Ramos (cell line): ENCODE data around the gene ZNF521.

Experiments used
- in situ Hi-C: fragments of 300-500 bp; cut with MboI; formaldehyde crosslinking; loops from one replicate; pipeline ENCODE4 v1.14.3; 2022; ENCODE audit warnings: low sequenced_read_pairs; ENCODE audit not compliant: unreplicated experiment

ZNF521 gene

DNA sequence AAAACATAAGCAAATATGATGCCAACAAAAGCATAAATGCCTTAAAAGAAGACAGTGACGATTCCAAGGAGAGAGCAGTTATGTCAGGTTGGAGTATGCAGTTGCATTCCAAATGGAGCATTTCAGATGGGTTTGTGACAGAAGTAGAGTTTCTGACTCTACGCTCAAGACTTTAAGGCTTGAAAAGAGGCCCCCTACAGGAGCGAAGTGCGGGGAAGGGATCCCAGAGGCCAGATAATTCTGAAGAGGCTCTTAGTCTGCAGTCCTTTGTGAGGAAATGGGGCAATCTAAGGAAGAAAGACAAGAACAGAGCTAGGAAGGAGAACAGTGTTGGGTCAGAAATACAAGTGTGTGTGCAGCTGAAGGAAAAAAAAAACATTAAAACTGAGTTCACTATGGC is 95.5 kb downstream of the ZNF521 start:
- in situ Hi-C loops: no loop called here

DNA sequence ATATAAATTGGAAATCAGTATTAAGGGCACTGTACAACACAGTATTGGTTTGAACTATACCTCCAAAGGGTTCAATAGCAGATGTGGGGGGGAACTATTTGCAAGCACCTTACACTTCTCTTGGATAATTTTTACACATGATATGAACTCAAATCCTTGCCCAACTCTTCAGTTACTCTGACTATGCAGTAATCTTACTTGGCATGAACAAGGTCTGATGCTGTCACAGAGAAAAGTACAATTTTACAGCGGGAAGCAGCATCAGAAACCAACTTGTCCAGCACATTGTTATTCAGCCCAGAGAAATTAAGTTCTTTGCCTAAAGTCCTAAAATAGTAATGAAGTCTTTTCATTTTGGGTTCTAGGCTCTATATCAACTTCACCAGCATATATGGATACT is 98.2 kb downstream of the ZNF521 start:
- in situ Hi-C loops: no loop called here

DNA sequence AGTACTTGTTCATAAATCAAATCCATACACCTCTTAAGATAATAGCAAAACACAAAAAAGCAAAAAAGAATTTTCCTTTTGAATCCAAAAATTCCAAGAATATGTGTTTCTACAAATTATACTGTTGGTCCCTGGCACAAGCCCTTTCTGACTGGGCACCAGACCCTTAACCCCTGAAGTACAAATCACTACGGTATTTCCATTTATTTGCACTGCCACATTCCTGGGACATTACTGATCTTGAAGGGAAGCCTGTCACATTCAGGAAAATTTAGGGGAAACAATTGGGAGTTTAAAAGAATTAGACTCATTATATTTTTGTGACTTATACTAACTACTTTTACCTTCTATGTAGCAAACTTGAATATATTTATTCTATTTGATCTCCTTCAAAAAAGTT is 98.8 kb downstream of the ZNF521 start:
- in situ Hi-C loops: no loop called here

DNA sequence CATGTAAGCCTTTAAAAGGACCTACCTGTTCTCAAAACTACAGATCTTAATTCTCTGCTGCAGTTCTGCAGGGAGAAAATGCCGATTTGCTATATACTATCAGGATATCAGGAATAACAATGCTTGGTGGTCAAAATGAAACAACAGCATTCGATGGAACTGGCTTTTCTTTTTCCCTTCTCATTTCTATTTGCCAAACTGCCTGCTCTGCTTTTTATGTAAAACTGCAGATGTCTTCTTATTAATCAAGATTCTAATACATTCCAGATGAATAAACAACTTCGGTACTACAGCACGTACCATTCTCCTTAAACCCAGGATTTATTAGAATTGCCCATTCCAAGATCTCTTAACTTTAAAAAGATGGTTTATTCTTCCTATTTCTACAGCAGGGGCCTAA is 100.9 kb downstream of the ZNF521 start:
- in situ Hi-C loops: no loop called here

DNA sequence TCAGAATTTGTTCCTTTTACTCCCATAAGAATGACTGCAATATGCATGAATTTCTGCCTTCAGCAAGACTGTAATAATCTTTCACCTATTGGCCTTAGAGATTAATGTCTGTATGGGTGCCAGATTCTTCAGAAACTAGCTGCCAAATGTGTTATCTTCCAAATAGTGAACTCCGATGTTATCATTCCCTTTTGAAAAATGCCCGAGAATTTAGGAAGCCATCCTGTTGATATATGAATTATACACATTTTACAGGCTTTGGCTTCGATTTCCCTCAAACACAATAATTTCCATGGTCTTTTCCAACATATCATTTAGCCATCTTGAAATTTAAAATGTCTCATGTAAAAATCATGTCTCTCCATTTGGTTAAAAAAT is 101.5 kb downstream of the ZNF521 start:
- in situ Hi-C loops: no loop called here

DNA sequence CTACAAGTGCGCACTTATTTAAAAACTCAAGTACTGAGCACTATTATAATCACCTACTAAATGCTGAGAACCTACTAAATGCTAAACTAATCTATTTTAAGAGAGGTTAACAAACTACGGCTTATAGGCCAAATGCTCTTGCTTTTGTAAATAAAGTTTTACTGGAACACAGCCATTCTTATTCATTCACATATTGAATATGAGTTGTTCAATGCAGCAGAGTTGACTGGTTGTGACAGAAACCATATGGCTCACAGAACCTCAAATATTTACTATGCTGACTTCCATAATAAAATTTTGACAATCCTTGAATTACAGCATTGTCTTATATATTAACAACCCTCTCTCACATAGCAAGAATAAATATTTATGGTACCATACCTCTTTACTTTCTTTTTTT is 103.2 kb downstream of the ZNF521 start:
- in situ Hi-C loops: no loop called here

DNA sequence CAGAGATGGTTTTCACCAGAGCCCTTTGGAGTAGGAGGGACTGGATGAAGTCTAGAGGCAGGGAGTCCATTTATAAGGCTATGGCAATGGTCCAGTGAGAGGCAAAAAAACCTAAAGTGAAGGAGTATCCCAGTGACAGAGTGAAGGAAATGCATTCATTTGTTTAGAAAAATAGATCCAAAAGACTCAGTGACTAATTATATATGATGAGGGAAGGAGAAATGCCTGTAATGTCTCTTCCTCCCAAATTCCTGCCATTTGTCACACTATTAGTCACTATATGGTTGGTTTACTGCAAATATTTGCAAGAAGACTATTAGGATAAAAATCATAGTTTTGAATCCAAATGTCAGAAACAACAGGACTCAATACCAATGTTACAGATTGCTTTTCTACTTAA is 104.2 kb downstream of the ZNF521 start:
- in situ Hi-C loops: no loop called here

DNA sequence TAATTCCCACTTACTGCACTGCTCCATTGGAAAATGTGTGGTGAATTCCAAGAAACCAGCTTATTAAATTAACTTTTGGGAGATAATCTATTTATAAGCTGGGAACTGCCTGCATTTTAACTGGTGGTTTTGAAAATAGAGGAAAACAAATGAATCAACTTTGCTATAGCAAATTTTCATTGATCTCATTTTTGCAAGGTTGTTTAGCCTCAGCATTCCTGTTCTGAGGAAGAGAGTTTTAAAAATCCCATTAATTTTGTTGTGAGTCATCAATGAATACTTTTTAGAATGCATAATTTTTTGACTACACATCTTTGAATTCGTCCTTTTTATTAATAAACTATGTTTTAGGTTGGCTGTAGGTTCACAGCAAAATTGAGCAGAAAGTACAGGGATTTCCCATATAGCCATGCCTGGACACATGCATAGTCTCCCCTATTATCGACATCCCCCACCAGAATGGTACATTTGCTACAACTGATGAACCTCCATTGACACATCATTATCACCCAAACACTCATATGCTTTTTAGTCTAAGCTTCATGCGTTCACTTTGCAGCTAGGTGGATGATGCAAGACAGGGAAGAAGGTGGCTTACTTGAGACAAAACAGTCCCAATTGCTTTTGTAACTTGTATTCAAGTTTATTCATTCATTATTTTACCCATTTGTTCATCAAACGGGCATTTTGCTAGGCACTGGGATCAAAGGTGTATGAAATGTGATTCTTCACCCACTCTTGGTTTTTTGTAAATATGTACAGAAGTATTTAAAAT is 106.9 kb downstream of the ZNF521 start:
- in situ Hi-C loops: no loop called here

DNA sequence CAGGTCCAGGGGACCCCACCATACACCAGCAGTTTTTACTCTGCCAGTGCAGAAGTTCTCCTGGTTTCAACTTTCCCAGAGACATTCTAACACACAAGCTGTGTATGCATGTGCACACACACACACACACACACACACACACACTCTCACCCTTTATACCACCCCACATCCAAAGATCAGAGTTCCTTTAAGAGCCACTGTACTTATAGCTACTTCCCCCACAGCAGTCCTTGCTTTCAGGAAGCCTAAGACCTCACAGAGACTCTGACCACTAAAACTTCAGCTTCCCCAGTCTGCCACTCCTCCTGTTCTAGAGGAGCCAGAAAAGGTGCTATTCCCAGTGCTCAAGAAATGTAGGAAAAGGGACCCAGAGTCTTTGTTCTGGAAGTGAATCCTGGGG is 107.8 kb downstream of the ZNF521 start:
- in situ Hi-C loops: no loop called here

DNA sequence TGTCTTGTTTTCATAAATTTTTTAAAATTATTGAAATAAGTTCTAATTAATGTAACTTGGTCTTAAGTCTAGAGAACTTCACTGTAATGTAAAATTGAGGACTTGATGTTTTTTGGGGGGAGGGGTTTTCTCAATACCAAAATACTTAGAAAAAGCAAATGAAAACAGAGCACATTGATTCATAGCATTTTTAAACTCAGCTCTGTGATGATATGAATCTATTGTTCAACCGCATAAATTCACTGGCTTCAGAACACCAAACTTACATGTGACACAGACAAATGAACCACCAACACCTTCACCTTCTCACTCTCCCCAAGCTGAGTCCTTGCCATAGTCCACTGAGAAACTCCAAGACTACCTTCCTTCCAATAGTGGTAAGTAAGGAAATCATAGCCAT is 108.2 kb downstream of the ZNF521 start:
- in situ Hi-C loops: no loop called here

DNA sequence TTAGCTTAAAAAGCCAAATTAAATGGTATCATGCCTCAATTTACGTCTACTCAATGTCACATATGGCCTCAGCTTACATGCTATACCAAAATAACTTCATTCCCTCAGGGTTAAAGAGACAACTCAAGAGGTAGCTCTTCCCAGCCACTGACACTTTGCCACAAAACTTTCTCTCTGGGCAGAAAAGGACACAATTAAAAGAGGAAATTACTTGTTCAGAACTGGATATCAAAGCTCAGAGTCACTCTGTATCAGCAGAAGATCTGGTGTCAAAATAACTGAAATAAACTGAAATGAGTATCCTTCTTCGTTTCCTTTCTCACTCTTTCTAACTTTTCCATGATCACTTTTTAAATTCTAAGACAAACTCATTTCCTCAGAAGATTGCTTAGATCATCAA is 108.7 kb downstream of the ZNF521 start:
- in situ Hi-C loops: no loop called here

DNA sequence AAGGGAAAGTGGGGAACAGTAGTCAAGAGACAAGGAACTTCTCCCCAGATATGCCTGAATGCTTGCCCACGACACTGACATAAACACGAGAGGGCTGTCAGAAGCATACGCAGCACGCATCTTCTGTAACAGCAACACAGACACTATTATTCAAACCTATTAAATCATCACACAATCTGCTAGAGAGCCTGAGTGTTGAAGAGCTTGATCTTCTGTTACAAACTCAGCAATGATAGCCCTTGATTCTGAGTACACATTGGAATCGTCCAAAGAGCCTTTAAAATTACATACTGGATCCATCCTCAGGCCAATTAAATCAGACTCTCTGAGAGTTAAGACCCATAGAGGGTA is 111.6 kb downstream of the ZNF521 start:
- in situ Hi-C loops: no loop called here

DNA sequence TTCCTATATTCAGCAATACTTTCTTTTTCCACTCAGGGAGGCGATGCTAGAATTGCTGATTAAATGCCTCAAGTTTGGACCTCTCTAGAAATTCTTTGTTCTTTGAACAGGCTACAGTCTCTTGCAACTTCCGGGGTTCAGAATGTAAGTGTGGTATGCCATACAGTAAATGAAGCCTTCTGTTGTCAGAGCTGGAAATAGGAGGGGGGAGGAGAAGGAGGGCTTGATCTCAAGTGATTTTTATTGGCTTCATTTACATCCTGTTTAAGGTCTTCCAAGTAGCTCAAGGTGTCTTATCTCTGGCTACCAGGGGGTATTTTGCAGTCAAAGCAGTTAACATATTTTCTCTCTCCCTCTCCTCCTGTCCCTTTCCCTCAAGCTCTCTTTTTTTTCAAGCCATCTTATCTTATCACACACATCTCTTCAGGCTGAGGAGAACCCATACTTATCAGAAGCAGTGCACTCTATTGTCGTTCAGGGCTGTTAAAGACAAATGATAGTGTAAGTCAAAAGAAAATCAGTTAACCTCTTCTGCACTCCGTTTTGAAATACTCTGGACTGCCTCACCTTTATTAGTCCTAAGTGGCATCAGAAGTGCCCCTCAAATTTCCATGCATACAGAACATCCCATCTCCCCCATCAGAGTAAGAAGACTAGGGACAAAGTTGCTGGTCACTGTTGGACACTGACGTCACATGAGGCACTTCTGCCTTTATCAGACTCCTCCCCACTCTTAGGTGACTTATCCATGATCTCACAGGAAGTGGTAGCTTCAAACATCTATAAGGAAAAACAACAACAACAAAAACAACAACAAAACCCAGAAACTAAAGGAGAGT is 112.2 kb downstream of the ZNF521 start:
- in situ Hi-C loops: no loop called here

DNA sequence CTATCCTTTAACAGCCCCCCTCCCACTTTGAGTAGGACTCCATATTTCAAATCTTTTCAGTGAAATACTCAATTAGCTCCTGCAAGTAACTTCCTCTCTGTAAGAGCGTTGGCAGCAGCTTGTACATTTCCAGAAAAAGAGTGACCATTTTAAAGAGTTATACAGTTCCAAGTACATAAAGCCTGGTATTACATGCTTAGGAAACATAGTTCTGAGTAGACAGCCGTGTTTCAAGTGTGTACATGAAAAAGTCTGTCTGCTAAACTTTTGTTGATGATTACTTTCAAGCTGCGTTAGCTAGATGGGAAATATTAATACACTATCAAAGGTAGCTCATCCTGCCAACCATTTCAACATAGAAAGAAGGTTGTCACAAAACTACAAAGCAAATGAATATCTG is 112.8 kb downstream of the ZNF521 start:
- in situ Hi-C loops: no loop called here

DNA sequence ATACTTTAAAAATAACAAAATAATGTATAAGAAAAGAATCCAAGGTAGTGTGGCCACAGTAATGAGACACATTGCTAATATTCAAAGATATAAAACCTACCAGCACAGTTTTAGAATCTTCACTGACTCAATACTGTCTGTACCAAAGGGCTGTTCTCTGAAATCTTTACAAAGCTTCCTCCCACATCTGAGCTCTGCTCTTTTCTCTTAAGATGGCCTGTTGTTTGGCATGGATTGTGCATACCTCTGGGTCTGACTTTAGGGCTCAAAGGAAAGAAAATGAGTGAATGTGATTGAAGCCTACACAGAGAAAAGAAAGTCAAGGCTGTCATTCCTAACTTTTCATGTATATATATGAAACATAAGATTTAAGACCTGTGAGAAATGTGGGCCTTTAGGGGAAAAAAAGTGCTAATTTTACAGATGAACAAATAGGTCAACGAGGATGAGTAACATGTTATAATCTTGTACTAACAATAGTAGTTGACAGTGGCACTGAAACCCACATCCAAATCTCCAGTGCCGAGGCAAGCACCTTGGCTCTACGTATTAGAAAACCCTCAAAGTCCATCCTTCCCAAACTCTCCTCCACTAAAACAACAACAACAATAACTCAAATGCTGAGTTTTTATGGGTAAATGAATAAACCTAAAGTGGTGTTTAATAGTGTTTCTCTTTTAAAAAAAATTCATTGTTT is 114.2 kb downstream of the ZNF521 start:
- in situ Hi-C loops: no loop called here

DNA sequence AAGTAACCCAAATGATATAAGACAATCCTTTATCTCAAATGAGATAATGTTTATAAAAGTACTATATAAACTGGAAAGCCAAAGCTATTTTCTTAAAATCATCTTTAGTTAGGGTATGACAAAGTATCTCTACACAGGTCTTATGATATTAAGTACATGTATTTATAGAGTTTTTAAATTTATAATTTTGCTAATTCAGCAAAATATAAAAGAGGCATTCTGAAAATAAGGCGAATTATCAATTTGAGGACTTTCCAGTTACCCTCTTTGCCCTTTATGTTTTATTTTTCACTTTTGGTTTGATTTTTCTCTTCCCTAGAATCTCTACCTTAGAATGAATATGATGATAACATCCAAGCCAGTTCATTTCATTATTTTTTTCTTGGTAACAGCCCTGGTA is 115.2 kb downstream of the ZNF521 start:
- in situ Hi-C loops: no loop called here

DNA sequence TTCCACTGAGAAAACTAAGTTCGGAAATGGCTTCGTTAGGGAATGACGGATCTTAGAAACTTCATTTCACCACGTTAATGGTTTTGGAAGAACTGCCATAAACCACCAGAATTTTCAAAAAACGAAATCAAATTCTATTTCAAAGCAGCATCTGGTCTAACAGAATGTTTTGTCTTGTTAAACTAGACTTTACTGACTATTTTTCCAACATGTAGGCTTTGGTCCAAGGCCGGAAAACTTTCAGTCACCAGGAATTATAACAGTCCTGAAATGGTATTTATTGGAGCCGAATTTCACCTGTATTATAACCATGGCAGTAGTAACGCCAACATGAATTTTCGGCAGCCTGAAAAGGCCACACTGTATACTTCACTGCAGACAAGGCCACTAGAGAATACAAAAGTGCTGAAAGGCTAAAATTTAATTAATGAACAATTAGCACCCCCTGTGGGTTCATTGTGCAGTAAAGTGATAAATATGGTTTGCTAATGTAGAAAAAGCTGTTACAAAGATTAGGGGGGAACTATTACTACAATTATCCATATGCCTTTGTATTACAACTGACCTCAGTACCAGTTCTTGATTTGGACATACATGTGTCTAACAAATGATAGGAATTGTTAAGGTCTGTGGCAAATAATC is 116.4 kb downstream of the ZNF521 start:
- in situ Hi-C loops: no loop called here

DNA sequence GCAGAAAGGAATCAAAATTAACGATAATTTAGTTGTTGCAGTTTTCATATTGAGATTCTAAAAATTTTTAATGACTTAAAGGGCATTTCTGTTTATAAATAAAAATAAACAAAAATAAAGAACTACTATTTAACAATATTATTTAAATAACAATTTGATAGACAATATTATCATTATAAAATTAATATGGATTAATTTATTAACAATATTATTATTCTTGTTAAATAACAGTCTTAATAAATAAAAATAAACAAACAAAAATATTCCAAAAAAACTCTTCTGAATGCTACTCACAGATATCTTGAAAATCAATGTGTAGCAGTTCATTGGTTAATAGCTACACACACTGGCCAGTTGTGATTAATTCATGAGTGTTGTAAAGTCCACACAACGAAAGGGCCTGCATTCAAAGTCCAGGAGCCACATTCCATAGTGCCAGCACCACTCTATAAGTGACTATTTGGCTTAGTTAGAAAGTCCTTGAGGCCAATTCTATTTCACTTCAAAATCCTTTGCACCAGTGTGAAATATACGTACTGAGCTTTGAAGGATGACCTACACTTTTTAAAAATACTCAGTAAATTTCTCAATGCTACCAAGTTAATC is 117.1 kb downstream of the ZNF521 start:
- in situ Hi-C loops: no loop called here

DNA sequence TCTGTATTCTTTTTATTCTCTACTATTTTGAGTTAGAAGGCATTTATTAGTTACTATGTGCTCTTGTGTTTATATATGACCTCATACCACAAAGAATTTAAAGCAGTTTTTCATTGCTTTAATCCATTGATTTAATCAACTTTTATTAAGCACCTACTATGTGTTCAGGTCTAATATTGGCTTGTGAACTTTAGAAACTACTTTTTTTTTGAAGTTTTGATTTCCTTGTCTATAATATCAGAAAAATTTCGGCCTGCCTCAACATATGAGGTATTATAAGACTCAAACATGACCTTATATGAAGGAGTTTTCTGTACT is 117.7 kb downstream of the ZNF521 start:
- in situ Hi-C loops: no loop called here

DNA sequence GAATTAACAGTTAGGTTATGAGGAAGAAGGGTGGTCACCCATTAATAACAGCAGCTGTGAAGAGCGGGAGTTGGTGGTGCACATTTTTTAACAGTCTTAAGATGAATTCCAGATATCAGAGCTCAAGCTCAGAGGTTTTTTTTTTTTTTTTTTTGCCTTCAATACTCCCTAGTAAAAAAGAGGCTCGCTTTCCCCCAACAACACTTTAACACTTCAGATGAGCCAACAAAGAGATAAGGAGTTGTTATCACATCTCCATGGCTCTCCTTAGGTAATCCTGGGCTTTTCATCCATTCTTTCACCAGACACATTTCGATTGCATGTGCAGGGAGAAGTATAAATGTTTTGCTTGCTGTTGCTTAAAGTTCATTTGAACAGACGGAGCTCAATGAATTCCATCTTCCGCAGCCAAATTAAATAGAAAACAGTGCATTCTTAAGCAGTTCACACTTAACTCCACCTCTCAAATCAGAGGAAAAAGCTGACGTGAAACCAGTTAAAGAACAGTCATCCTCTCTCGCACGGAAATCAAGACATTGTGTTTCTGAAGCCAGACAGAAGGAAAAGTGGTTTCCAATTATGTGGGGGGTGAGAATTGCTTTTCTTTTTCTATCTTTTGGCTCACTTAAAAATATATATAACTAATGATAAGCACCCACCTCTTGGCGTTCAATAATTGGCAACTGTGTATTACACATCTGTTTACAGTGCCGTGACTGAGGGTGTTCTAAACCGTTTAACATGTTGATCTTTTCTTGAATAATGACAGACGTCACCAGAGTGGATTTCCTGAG is 118.2 kb downstream of the ZNF521 start:
- in situ Hi-C loops: no loop called here
